GM12875 (cell line): ENCODE results near the gene PHOX2B.

Experiments used
- H3K4me3 ChIP-seq: one replicate; pipeline ENCODE4 v1.5.1; 2011; ENCODE audit warnings: low read depth, low read length, control low read depth
- CTCF ChIP-seq: IDR thresholded peaks from 2 replicates; pipeline ENCODE4 v1.5.1; 2011; ENCODE audit warnings: low read depth, mild to moderate bottlenecking, control low read depth, inconsistent platforms, low read length, moderate library complexity, borderline replicate concordance; ENCODE audit not compliant: insufficient read depth

PHOX2B gene

GRCh38 chr4:41753942-41754341, 5.4 kb upstream of the PHOX2B start:
- TF ChIP-seq CTCF, result no peak
- no peak overlapping the region for H3K4me3 ChIP-seq

DNA sequence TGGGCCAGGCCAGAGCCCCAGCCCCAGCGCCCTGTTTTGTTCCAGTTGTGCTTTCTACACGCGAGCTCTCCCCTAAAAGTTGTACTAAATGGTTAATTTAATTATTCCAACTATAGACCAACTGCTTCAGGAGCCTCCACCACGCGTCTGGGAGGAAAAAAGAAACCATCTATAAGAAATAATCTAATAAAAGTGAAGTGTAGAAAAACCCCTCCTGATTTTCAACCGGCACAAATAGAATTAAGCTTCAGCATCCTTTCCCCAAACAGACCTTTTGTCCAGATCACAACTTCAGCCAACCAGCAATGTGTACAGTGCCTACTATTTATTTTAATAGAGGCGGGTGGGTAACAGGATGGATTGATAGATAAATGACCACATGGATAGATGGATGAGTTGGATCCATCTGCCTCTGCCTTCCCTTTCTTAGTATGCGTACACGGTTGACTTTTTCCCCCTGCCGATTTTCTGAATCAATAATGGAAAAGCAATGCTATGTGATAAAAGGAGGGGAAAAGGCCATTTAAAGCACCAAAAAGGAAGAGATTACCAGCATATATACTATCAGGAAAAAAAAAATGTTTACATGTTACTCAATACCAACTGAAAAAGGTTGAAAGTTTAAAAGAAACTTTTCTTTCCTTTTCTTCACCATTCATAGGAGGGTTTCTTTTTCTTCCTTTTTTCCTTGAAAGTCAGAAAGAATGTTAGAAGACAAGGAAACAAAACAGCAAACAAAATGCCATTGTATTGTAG, 3.7 kb upstream of the PHOX2B start:
- no peak overlapping the region for H3K4me3 ChIP-seq
- no peak for TF ChIP-seq CTCF

DNA sequence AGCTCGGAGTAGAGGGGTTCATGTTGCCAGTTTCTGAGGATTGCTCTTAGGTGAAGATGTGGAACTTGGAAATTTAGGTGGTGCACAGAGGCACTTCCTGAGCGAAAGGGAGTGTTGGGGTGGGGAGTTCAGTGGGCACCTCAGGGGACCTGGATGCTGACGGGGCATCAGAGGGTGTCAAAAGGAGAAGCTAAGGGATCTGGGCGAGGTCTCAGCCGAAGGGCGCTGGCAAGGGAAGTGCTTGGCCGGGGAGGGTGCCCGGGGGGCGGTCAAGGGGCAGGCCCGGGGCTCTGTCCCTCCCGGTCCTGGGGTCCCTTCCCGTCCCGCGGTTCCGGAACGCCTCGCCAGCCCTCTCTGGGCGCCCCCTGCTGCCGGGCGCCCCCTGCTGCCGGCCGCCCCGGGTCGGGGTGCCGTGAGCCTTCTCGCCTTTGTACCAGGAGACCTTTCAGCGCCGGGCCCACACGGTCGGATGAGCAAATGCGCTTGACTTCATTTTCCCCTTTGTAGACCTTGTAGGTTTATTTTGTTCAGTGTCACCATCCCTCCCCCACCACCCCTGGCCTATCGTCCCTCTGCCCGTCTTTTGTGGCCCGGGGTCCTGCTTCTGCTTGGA, 3.0 kb upstream of the PHOX2B start:
- H3K4me3 ChIP-seq, result no peak overlapping the region
- peak; percentile 43; the same call in 1 of the 2 replicates for TF ChIP-seq CTCF

DNA sequence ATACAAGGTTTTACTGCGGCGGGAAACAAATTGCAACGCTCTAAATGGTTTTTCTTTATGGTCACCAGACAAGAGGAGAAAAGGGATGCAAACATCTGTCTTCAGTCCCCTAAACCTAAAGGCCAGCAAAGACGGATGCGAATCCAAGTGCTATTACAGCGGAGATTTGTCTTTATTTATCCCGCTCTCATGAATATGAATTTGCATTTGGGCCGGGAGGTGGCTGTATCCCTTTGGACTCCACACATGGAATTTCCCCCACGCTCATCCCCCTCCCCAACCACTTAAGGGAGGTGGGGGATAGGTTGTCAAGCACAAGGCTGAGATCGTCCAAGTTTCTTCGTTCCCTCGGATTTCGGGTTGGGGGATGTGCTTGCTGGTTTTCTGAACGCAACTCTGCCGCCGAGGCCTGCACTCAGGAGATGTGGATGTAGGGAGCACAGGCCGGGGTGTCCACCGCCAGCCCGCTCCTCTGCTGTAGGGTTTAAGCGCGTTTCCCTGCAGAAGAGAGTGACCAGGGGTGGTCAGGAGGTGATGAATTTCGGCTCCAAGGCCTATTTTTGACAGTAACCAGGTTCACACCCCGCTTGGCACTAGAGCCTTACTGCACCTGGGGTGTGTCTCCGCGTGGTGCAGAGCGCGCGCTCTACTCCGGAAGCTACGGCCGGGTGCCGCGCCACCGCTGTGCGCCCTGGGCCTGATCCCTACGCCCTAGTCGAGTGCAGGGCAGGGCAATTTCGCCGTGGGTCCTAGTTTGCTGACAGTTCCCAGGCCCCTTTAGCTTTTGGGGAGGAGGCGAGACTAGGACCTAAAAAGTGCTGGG, 2.3 kb upstream of the PHOX2B start:
- no peak for TF ChIP-seq CTCF
- H3K4me3 ChIP-seq, result no peak overlapping the region

- H3K4me3 ChIP-seq, result no peak overlapping the region
- TF ChIP-seq CTCF, result no peak
Measured at GRCh38 chr4:41750121-41750625, 1.6 kb upstream of the PHOX2B start.

GRCh38 chr4:41749631-41750039, 1.1 kb upstream of the PHOX2B start:
- H3K4me3 ChIP-seq, result no peak overlapping the region
- no peak for TF ChIP-seq CTCF
